H9 (cell line): ENCODE results near the gene ALOX12B. TPM values are rescaled to one million over a fixed set of nuclear protein-coding genes. Genes with fewer than 3 reads are reported as not detected.

Experiments used
- DNase-seq: peaks from one replicate; pipeline ENCODE4 v3.0.0-alpha.2; 2017
- H2AFZ ChIP-seq: one replicate; pipeline ENCODE4 v1.6.1; 2013; ENCODE audit warnings: mild to moderate bottlenecking, low read length, control low read depth, moderate library complexity
- H2AK5ac ChIP-seq: 2 replicates; pipeline ENCODE4 v1.6.1; 2013; ENCODE audit warnings: low read length, control low read depth, mixed read lengths; ENCODE audit not compliant: insufficient read length
- H2BK120ac ChIP-seq: one replicate; pipeline ENCODE4 v1.6.1; 2013; ENCODE audit warnings: low read depth, mild to moderate bottlenecking, low read length, control low read depth, inconsistent platforms; ENCODE audit not compliant: poor library complexity, severe bottlenecking
- H2BK12ac ChIP-seq: 2 replicates; pipeline ENCODE4 v1.6.1; 2013; ENCODE audit warnings: low read length, control low read depth, mixed read lengths, low read depth; ENCODE audit not compliant: insufficient read length
- H2BK15ac ChIP-seq: 2 replicates; pipeline ENCODE4 v1.6.1; 2013; ENCODE audit warnings: low read depth, low read length, control low read depth
- H2BK20ac ChIP-seq: one replicate; pipeline ENCODE4 v1.6.1; 2013; ENCODE audit warnings: low read depth, mild to moderate bottlenecking, low read length, control low read depth, inconsistent platforms; ENCODE audit not compliant: poor library complexity, severe bottlenecking
- H2BK5ac ChIP-seq: 2 replicates; pipeline ENCODE4 v1.6.1; 2013; ENCODE audit warnings: low read length, control low read depth, mixed read lengths; ENCODE audit not compliant: insufficient read length
- H3K14ac ChIP-seq: 2 replicates; pipeline ENCODE4 v1.6.1; 2013; ENCODE audit warnings: low read length, control low read depth; ENCODE audit not compliant: insufficient read depth
- H3K18ac ChIP-seq: 2 replicates; pipeline ENCODE4 v1.6.1; 2013; ENCODE audit warnings: low read depth, mild to moderate bottlenecking, mixed read lengths, low read length, control low read depth; ENCODE audit not compliant: insufficient read length
- H3K23ac ChIP-seq: 2 replicates; pipeline ENCODE4 v1.6.1; 2013; ENCODE audit warnings: low read length, control low read depth, mixed read lengths, low read depth; ENCODE audit not compliant: insufficient read length
- H3K23me2 ChIP-seq: 2 replicates; pipeline ENCODE4 v1.6.1; 2013; ENCODE audit warnings: low read depth, mild to moderate bottlenecking, mixed read lengths, low read length, control low read depth; ENCODE audit not compliant: insufficient read length, poor library complexity, severe bottlenecking
- H3K27ac ChIP-seq: 2 replicates; pipeline ENCODE4 v1.5.1; 2013; ENCODE audit warnings: low read length, control low read depth, mixed read lengths, low read depth; ENCODE audit not compliant: insufficient read length
- H3K27me3 ChIP-seq: 2 replicates; pipeline ENCODE4 v1.6.1; 2013; ENCODE audit warnings: low read length, control low read depth, inconsistent platforms; ENCODE audit not compliant: insufficient read depth
- H3K4ac ChIP-seq: 2 replicates; pipeline ENCODE4 v1.6.1; 2013; ENCODE audit warnings: low read depth, mild to moderate bottlenecking, control low read depth, inconsistent platforms, low read length, moderate library complexity
- H3K4me1 ChIP-seq: 2 replicates; pipeline ENCODE4 v1.6.1; 2013; ENCODE audit warnings: low read length, control low read depth, inconsistent platforms; ENCODE audit not compliant: insufficient read depth
- H3K4me2 ChIP-seq: 2 replicates; pipeline ENCODE4 v1.6.1; 2013; ENCODE audit warnings: low read length, control low read depth, mixed read lengths; ENCODE audit not compliant: insufficient read length, insufficient read depth
- H3K56ac ChIP-seq: 2 replicates; pipeline ENCODE4 v1.6.1; 2013; ENCODE audit warnings: low read depth, mild to moderate bottlenecking, mixed read lengths, low read length, control low read depth; ENCODE audit not compliant: insufficient read length
- H3K79me1 ChIP-seq: 2 replicates; pipeline ENCODE4 v1.6.1; 2013; ENCODE audit warnings: low read depth, mild to moderate bottlenecking, moderate library complexity, low read length, control low read depth, inconsistent platforms; ENCODE audit not compliant: insufficient read depth, poor library complexity, severe bottlenecking
- H3K79me2 ChIP-seq: 2 replicates; pipeline ENCODE4 v1.6.1; 2013; ENCODE audit warnings: low read length, control low read depth, inconsistent platforms; ENCODE audit not compliant: insufficient read depth
- H3K9ac ChIP-seq: 2 replicates; pipeline ENCODE4 v1.6.1; 2013; ENCODE audit warnings: low read length, control low read depth, mixed read lengths; ENCODE audit not compliant: insufficient read length; ENCODE audit errors: extremely low read depth
- H3K9me3 ChIP-seq: one replicate; pipeline ENCODE4 v1.6.1; 2013; ENCODE audit warnings: low read depth, low read length, inconsistent platforms; ENCODE audit not compliant: control insufficient read depth
- H3T11ph ChIP-seq: one replicate; pipeline ENCODE4 v1.6.1; 2013; ENCODE audit warnings: mild to moderate bottlenecking, low read length, control low read depth, inconsistent platforms
- H4K20me1 ChIP-seq: one replicate; pipeline ENCODE4 v1.6.1; 2013; ENCODE audit not compliant: control insufficient read depth, insufficient read length, insufficient read depth
- H4K5ac ChIP-seq: 2 replicates; pipeline ENCODE4 v1.6.1; 2013; ENCODE audit warnings: low read depth, mild to moderate bottlenecking, mixed read lengths, low read length, control low read depth; ENCODE audit not compliant: insufficient read length
- H4K8ac ChIP-seq: replicated peaks from 2 replicates; pipeline ENCODE4 v1.6.1; 2013; ENCODE audit warnings: low read length, control low read depth, mixed read lengths, low read depth; ENCODE audit not compliant: insufficient read length
- H4K91ac ChIP-seq: 2 replicates; pipeline ENCODE4 v1.6.1; 2013; ENCODE audit warnings: low read depth, mild to moderate bottlenecking, moderate library complexity, mixed read lengths, low read length, control low read depth; ENCODE audit not compliant: insufficient read length
- H3K27ac Mint-ChIP-seq, 3 experiments: 2 replicates in 2 of 3; 3 replicates in 1 of 3; pipeline ENCODE4 v1.8.0; 2020 to 2021; ENCODE audit warnings: mixed read lengths in 3 of 3, mild to moderate bottlenecking in 1 of 3, moderate library complexity in 1 of 3
- H3K27me3 Mint-ChIP-seq: 2 replicates; pipeline ENCODE4 v1.8.0; 2021; ENCODE audit warnings: low read depth, mild to moderate bottlenecking, moderate library complexity, mixed read lengths
- H3K36me3 Mint-ChIP-seq, 3 experiments: 2 replicates in 2 of 3; 3 replicates in 1 of 3; pipeline ENCODE4 v1.8.0; 2020 to 2021; ENCODE audit warnings: low read depth in 3 of 3, mixed read lengths in 3 of 3; ENCODE audit not compliant: insufficient read depth in 1 of 3
- H3K4me1 Mint-ChIP-seq, 2 experiments: 2 replicates each; pipeline ENCODE4 v1.8.0; 2020; ENCODE audit warnings: mixed read lengths in 2 of 2
- H3K4me3 Mint-ChIP-seq, 2 experiments: 2 replicates in 1 of 2; 3 replicates in 1 of 2; pipeline ENCODE4 v1.8.0; 2020 to 2021; ENCODE audit warnings: mild to moderate bottlenecking in 2 of 2, mixed read lengths in 2 of 2, moderate library complexity in 1 of 2
- H3K9me3 Mint-ChIP-seq, 2 experiments: 2 replicates in 1 of 2; 3 replicates in 1 of 2; pipeline ENCODE4 v1.8.0; 2020; ENCODE audit warnings: mild to moderate bottlenecking in 2 of 2, mixed read lengths in 2 of 2, moderate library complexity in 1 of 2
- CTCF ChIP-seq: fragments of 200-600 bp; sonication (generic); conservative IDR thresholded peaks from 3 replicates; pipeline ENCODE4 v1.8.0; 2021; ENCODE audit warnings: antibody characterized with exemption, mild to moderate bottlenecking
- WGBS: extraction: QIAGEN DNeasy Blood & Tissue Kit; methylation state at CpG from one replicate; pipeline ENCODE4 v1.1.7; 2013; ENCODE audit warnings: missing lambda C conversion rate, low lambda C conversion rate, mixed read lengths; ENCODE audit not compliant: insufficient read length; ENCODE audit errors: extremely low coverage; 5-methylcytosine and 5-hydroxymethylcytosine counted together
- total RNA-seq: library from RNA; stranded (reverse); gene quantifications from 2 replicates; pipeline ENCODE4 v1.2.1, GENCODE V29; 2021

The ALOX12B gene
- total RNA-seq, 1 experiment from 2014 or later, result 1.2 TPM

- no peak overlapping the region for H3K18ac ChIP-seq
- H3K9me3 Mint-ChIP-seq, result no peaks in the 10 kb centered on the region; a peak in 1 of 5 replicates
- H2BK5ac ChIP-seq, result no peak overlapping the region
- peaks cover 41% of the 10 kb centered on the region for H3K27me3 Mint-ChIP-seq
- WGBS, result no CpG with 5 or more reads among the region's 6 CpGs
- no peaks in the 10 kb centered on the region for H3K79me2 ChIP-seq
- H2BK12ac ChIP-seq, result no peak overlapping the region
- no peaks in the 10 kb centered on the region for H3K23me2 ChIP-seq
- no peaks in the 10 kb centered on the region for H3K79me1 ChIP-seq
- no peak overlapping the region for H2AFZ ChIP-seq
- no peak overlapping the region for H3K4ac ChIP-seq
- no peak overlapping the region for H2BK15ac ChIP-seq
- no peak overlapping the region for H3K4me3 Mint-ChIP-seq
- H3K27ac Mint-ChIP-seq, result no peak overlapping the region
- no peaks in the 10 kb centered on the region; the same call in 1 of the 2 replicates for H3K4me1 ChIP-seq
- no peak overlapping the region for H3K23ac ChIP-seq
- H3K4me1 Mint-ChIP-seq, result peaks cover 8% of the 10 kb centered on the region in 2 experiments
- H3K56ac ChIP-seq, result no peak overlapping the region
- H3K36me3 Mint-ChIP-seq, result no peaks in the 10 kb centered on the region; a peak in 1 of 7 replicates
- no peak overlapping the region for H4K8ac ChIP-seq
- no peak overlapping the region for H3K9ac ChIP-seq
- H3K9me3 ChIP-seq, result no peaks in the 10 kb centered on the region
- no peak overlapping the region for H4K5ac ChIP-seq
- H2BK20ac ChIP-seq, result no peak overlapping the region
- H4K91ac ChIP-seq, result no peak overlapping the region
- H2BK120ac ChIP-seq, result no peak overlapping the region
- no peaks in the 10 kb centered on the region for H4K20me1 ChIP-seq
- H3K4me2 ChIP-seq, result no peak overlapping the region
- no peak overlapping the region for H3T11ph ChIP-seq
- no peak overlapping the region for H3K27ac ChIP-seq
- no peaks in the 10 kb centered on the region for H3K27me3 ChIP-seq
- no peak overlapping the region for H3K14ac ChIP-seq
- no peak overlapping the region for H2AK5ac ChIP-seq
- no peak for DNase-seq
- 0 out of 3 replicates have a peak, but pooled peaks have one; percentile 17 for TF ChIP-seq CTCF
Measured at GRCh38 chr17:8095361-8095760, 7.8 kb upstream of the ALOX12B start.
